ENCODE data around the gene SYT7.

DNA sequence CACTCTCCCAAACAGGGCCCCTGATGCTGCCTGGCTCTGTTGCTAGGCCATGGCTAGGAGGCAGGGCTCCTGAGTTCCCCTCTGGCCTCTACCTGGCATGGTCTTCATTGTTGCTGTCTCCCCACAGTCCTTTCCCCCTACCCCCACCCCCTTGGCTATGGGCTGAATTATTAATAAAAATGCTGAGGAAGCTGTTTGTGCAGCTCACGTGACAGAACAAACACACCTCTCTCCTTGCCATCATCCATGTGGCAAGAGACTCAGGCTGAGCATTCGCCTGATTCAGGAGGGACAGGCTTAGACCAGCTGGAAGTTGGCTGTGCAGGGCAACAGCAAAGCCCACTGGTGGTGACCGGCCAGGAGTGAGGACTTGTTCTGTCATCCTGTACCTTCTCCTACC lies 4.2 kb upstream of the SYT7 start:
- TF ChIP-seq POLR2AphosphoS5 (IDR thresholded peaks at IDR 0.05; ENCODE audit: borderline replicate concordance, low read depth, low read length): no peak
- no peak for TF ChIP-seq EZH2 (IDR thresholded peaks at IDR 0.05)
- no peak for TF ChIP-seq FOXP2 (optimal IDR thresholded peaks at IDR 0.05; ENCODE audit: control extremely low read depth, extremely low read length, insufficient read depth)
